ENCODE results near the gene PTPRK. TPM values are rescaled to one million over a fixed set of nuclear protein-coding genes. Genes with fewer than 3 reads are reported as not detected.

The PTPRK gene
- total and polyA plus RNA-seq, 12 donors, result 7.5 to 47.7 (median 35.7) TPM

DNA sequence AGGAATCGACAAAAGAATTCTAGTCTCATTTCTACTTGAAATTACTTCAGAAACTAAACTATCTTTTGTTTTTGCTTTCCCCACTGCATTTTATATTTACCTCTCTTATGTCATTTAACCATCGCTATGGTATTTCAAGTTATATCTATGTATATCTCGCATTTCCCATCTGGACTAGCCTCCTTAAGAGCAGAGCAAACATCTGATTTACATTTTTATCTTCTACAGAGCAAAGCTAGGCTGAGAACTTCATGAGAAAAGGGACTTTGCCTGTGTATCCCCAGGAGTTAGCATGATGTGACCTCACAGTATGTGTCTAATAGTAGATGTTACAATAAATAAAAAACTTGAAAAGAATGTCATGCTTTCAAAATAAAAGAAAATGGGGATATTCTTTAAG, 201.2 kb downstream of the PTPRK start:
- H3K27me3 ChIP-seq, result no peaks in the 10 kb centered on the region
- no peak for ATAC-seq
- no peak for DNase-seq
- H3K27ac ChIP-seq, result no peak overlapping the region
- no peak overlapping the region for H3K4me3 ChIP-seq
- peaks cover 0 to 9% (median 0%) of the 10 kb centered on the region in 9 donors for H3K36me3 ChIP-seq
- TF ChIP-seq, protein P1, sequence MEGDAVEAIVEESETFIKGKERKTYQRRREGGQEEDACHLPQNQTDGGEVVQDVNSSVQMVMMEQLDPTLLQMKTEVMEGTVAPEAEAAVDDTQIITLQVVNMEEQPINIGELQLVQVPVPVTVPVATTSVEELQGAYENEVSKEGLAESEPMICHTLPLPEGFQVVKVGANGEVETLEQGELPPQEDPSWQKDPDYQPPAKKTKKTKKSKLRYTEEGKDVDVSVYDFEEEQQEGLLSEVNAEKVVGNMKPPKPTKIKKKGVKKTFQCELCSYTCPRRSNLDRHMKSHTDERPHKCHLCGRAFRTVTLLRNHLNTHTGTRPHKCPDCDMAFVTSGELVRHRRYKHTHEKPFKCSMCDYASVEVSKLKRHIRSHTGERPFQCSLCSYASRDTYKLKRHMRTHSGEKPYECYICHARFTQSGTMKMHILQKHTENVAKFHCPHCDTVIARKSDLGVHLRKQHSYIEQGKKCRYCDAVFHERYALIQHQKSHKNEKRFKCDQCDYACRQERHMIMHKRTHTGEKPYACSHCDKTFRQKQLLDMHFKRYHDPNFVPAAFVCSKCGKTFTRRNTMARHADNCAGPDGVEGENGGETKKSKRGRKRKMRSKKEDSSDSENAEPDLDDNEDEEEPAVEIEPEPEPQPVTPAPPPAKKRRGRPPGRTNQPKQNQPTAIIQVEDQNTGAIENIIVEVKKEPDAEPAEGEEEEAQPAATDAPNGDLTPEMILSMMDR (IDR thresholded peaks at IDR 0.05), result no peak
- WGBS, 2 donors, result 87 to 91% methylated on average over 3 of the region's 3 CpGs
- no peaks in the 10 kb centered on the region for H3K9me3 ChIP-seq
- H3K4me1 ChIP-seq, result peaks cover 0 to 42% (median 3%) of the 10 kb centered on the region in 9 donors
- intact Hi-C loops (cut with DNase I), result no loop called here

- no peak for DNase-seq
- no peak overlapping the region for H3K27ac ChIP-seq
- TF ChIP-seq, protein P1 (IDR thresholded peaks at IDR 0.05), result no peak
- peaks cover 0 to 41% (median 11%) of the 10 kb centered on the region in 9 donors for H3K4me1 ChIP-seq
- no peaks in the 10 kb centered on the region for H3K27me3 ChIP-seq
- H3K9me3 ChIP-seq, result no peaks in the 10 kb centered on the region
- WGBS, 2 donors, result 97 to 98% methylated on average over 8 of the region's 8 CpGs
- no peak overlapping the region for H3K4me3 ChIP-seq
- no peak for ATAC-seq
- intact Hi-C loops (cut with DNase I), result no loop called here
- H3K36me3 ChIP-seq, result peaks cover 0 to 2% (median 0%) of the 10 kb centered on the region in 9 donors
These were observed 204.0 kb downstream of the PTPRK start for GRCh38 chr6:128316258-128316929.

GRCh38 chr6:128314190-128314589, 206.2 kb downstream of the PTPRK start:
- no peaks in the 10 kb centered on the region for H3K36me3 ChIP-seq
- H3K27ac ChIP-seq, result no peak overlapping the region
- peaks cover 0 to 39% (median 11%) of the 10 kb centered on the region in 9 donors for H3K4me1 ChIP-seq
- TF ChIP-seq, protein P1 (IDR thresholded peaks at IDR 0.05), result no peak
- ATAC-seq (no peak), DNase-seq (no peak)
- no peaks in the 10 kb centered on the region for H3K9me3 ChIP-seq
- no peaks in the 10 kb centered on the region for H3K27me3 ChIP-seq
- intact Hi-C loops (cut with DNase I), result loop anchor here in 1 of 10 donors (2.0 kb wide), 1 partner anchor 21 kb away; no protein-coding TSS in a partner anchor
- no peak overlapping the region for H3K4me3 ChIP-seq

GRCh38 chr6:128311944-128312570, 208.3 kb downstream of the PTPRK start:
- ATAC-seq (no peak), DNase-seq (no peak)
- Histone ChIP-seq H3K27ac (no peak overlapping the region), H3K27me3 (no peaks in the 10 kb centered on the region), H3K9me3 (no peaks in the 10 kb centered on the region), H3K36me3 (no peaks in the 10 kb centered on the region), H3K4me1 (peaks cover 0 to 28% (median 10%) of the 10 kb centered on the region in 9 donors), H3K4me3 (no peak overlapping the region)
- intact Hi-C loops (cut with DNase I), result no loop called here
- 74 to 79% methylated on average over 3 of the region's 3 CpGs for WGBS, 2 donors
- TF ChIP-seq, protein P1 (IDR thresholded peaks at IDR 0.05), result no peak
